ENCODE results near the gene TRIM50.

DNA sequence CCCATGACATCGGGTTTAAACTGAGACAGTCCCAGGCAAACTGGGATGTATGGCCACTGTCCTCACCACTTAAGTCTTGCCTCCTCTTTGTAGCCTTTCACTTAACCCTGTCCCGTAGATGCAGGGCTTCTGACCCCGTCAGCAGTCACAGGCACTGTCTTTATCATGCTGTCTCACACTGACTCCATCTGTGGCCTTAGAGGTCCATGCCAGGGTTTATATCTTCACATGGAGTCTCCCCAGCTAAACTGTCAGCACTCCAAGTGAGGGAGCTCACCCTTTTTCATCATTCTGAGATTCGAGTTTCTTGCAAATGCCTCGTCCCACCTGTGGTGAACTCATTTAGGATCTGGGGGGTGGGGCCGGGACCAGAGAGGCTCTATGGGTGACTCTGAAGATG, 2.9 kb upstream of the TRIM50 start:
- TF ChIP-seq FOXM1 (IDR thresholded peaks at IDR 0.05; ENCODE audit: borderline replicate concordance) = no peak
- TF ChIP-seq BHLHE40 (IDR thresholded peaks at IDR 0.05; ENCODE audit: borderline replicate concordance) = no peak
- no peak for TF ChIP-seq TARDBP (IDR thresholded peaks at IDR 0.05)
- no peak for TF ChIP-seq ZNF384 (IDR thresholded peaks at IDR 0.05)
- TF ChIP-seq SP1 (IDR thresholded peaks at IDR 0.05) = no peak
- TF ChIP-seq NFRKB (IDR thresholded peaks at IDR 0.05) = no peak
- TF ChIP-seq ELF4 (IDR thresholded peaks at IDR 0.05) = no peak
- TF ChIP-seq SUZ12 (IDR thresholded peaks at IDR 0.05) = no peak
- no peak for TF ChIP-seq FOXK2 (IDR thresholded peaks at IDR 0.05)
- TF ChIP-seq, protein P1, sequence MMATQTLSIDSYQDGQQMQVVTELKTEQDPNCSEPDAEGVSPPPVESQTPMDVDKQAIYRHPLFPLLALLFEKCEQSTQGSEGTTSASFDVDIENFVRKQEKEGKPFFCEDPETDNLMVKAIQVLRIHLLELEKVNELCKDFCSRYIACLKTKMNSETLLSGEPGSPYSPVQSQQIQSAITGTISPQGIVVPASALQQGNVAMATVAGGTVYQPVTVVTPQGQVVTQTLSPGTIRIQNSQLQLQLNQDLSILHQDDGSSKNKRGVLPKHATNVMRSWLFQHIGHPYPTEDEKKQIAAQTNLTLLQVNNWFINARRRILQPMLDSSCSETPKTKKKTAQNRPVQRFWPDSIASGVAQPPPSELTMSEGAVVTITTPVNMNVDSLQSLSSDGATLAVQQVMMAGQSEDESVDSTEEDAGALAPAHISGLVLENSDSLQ (IDR thresholded peaks at IDR 0.05) = no peak
- TF ChIP-seq CTBP1 (IDR thresholded peaks at IDR 0.05; ENCODE audit: borderline replicate concordance) = no peak
- no peak for TF ChIP-seq FOXA1 (IDR thresholded peaks at IDR 0.05)
- no peak for TF ChIP-seq HDGF (IDR thresholded peaks at IDR 0.05; ENCODE audit: borderline replicate concordance)
- no peak for TF ChIP-seq LEF1 (IDR thresholded peaks at IDR 0.05; ENCODE audit: borderline replicate concordance)
